ENCODE results near the gene HECTD3. TPM values are rescaled to one million over a fixed set of nuclear protein-coding genes. Genes with fewer than 3 reads are reported as not detected.

Gene HECTD3
- total and polyA plus RNA-seq, 9 of the 15 experiments (the other 6 are each of a cell fraction or from before 2014, with no cell fraction given) = 6.3 to 50.8 (median 18.9) TPM

DNA sequence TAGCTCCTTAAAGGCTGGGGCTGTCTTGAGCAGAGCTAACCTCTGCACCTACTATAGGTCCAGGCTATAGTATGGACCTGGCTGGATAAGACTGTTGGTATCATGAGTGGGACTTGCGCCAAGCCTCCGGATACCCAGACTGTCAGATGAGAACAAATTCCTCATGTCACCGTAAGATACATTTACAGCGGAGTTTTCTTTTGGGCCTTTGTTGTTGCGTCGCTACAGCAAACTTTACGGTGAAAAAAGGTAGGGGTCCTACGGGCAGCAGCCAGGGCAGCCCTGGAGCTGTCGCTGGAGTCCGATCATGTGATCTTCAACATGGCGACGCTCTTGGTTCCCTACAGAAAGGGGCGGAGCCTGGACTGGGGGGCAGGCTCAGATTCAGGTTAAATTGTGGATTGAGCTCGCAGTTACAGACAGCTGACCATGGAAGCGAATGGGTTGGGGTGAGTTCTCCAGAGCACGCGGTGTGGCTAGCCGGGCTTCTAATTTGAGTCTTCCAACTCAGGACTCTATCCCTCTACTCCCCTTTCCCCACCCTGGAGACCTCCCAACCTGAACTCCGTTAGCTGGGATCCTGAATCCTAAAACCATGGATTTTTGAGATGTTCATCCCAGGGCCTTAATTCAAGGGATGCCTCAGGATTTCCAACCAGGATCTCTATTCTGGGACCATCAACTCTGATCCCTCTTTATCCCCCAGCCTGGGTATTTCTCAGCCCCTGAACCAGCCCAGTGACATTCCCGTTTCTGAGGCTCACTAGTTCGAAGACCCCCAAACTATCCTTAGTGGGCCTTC lies 914 bp upstream of the HECTD3 start, which contains the start of gene UROD (continued):
- TF ChIP-seq, protein P1, sequence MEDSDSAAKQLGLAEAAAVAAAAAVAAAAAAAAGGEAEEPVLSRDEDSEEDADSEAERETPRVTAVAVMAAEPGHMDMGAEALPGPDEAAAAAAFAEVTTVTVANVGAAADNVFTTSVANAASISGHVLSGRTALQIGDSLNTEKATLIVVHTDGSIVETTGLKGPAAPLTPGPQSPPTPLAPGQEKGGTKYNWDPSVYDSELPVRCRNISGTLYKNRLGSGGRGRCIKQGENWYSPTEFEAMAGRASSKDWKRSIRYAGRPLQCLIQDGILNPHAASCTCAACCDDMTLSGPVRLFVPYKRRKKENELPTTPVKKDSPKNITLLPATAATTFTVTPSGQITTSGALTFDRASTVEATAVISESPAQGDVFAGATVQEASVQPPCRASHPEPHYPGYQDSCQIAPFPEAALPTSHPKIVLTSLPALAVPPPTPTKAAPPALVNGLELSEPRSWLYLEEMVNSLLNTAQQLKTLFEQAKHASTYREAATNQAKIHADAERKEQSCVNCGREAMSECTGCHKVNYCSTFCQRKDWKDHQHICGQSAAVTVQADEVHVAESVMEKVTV (CRISPR knock-in tag; IDR thresholded peaks at IDR 0.05) = no peak
- TF ChIP-seq WHSC1 (IDR thresholded peaks at IDR 0.05; ENCODE audit: low read length) (no peak), ZNF766 (CRISPR knock-in tag; conservative IDR thresholded peaks at IDR 0.05) (no peak; the same call in none of the 2 replicates), SRSF1 (IDR thresholded peaks at IDR 0.05; ENCODE audit: low read depth, low read length) (no peak), ZBTB17 (CRISPR knock-in tag; IDR thresholded peaks at IDR 0.05) (no peak), SMARCA4 (IDR thresholded peaks at IDR 0.05) (no peak)
- TF ChIP-seq, protein P2, sequence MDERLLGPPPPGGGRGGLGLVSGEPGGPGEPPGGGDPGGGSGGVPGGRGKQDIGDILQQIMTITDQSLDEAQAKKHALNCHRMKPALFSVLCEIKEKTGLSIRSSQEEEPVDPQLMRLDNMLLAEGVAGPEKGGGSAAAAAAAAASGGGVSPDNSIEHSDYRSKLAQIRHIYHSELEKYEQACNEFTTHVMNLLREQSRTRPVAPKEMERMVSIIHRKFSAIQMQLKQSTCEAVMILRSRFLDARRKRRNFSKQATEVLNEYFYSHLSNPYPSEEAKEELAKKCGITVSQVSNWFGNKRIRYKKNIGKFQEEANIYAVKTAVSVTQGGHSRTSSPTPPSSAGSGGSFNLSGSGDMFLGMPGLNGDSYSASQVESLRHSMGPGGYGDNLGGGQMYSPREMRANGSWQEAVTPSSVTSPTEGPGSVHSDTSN (CRISPR knock-in tag; IDR thresholded peaks at IDR 0.05; ENCODE audit: low read depth) = no peak
- TF ChIP-seq, protein P2 (tag; conservative IDR thresholded peaks at IDR 0.05; ENCODE audit: low read depth) = no peak
- TF ChIP-seq, protein P3, sequence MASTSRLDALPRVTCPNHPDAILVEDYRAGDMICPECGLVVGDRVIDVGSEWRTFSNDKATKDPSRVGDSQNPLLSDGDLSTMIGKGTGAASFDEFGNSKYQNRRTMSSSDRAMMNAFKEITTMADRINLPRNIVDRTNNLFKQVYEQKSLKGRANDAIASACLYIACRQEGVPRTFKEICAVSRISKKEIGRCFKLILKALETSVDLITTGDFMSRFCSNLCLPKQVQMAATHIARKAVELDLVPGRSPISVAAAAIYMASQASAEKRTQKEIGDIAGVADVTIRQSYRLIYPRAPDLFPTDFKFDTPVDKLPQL (IDR thresholded peaks at IDR 0.05; ENCODE audit: extremely low read depth, insufficient read length) = peak; percentile 30
- TF ChIP-seq, protein P4, sequence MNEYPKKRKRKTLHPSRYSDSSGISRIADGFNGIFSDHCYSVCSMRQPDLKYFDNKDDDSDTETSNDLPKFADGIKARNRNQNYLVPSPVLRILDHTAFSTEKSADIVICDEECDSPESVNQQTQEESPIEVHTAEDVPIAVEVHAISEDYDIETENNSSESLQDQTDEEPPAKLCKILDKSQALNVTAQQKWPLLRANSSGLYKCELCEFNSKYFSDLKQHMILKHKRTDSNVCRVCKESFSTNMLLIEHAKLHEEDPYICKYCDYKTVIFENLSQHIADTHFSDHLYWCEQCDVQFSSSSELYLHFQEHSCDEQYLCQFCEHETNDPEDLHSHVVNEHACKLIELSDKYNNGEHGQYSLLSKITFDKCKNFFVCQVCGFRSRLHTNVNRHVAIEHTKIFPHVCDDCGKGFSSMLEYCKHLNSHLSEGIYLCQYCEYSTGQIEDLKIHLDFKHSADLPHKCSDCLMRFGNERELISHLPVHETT (CRISPR knock-in tag; conservative IDR thresholded peaks at IDR 0.05 in 1 of 2, IDR thresholded peaks at IDR 0.05 in 1 of 2) = peak in 1 of 2 experiments; percentile 67; a peak in 2 of 4 replicates
- TF ChIP-seq, protein P5, sequence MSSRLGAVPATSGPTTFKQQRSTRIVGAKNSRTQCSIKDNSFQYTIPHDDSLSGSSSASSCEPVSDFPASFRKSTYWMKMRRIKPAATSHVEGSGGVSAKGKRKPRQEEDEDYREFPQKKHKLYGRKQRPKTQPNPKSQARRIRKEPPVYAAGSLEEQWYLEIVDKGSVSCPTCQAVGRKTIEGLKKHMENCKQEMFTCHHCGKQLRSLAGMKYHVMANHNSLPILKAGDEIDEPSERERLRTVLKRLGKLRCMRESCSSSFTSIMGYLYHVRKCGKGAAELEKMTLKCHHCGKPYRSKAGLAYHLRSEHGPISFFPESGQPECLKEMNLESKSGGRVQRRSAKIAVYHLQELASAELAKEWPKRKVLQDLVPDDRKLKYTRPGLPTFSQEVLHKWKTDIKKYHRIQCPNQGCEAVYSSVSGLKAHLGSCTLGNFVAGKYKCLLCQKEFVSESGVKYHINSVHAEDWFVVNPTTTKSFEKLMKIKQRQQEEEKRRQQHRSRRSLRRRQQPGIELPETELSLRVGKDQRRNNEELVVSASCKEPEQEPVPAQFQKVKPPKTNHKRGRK (tag; IDR thresholded peaks at IDR 0.05) = no peak
- TF ChIP-seq, protein P6, sequence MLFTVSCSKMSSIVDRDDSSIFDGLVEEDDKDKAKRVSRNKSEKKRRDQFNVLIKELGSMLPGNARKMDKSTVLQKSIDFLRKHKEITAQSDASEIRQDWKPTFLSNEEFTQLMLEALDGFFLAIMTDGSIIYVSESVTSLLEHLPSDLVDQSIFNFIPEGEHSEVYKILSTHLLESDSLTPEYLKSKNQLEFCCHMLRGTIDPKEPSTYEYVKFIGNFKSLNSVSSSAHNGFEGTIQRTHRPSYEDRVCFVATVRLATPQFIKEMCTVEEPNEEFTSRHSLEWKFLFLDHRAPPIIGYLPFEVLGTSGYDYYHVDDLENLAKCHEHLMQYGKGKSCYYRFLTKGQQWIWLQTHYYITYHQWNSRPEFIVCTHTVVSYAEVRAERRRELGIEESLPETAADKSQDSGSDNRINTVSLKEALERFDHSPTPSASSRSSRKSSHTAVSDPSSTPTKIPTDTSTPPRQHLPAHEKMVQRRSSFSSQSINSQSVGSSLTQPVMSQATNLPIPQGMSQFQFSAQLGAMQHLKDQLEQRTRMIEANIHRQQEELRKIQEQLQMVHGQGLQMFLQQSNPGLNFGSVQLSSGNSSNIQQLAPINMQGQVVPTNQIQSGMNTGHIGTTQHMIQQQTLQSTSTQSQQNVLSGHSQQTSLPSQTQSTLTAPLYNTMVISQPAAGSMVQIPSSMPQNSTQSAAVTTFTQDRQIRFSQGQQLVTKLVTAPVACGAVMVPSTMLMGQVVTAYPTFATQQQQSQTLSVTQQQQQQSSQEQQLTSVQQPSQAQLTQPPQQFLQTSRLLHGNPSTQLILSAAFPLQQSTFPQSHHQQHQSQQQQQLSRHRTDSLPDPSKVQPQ (CRISPR knock-in tag; IDR thresholded peaks at IDR 0.05; ENCODE audit: borderline replicate concordance) = no peak
- TF ChIP-seq, protein P7, sequence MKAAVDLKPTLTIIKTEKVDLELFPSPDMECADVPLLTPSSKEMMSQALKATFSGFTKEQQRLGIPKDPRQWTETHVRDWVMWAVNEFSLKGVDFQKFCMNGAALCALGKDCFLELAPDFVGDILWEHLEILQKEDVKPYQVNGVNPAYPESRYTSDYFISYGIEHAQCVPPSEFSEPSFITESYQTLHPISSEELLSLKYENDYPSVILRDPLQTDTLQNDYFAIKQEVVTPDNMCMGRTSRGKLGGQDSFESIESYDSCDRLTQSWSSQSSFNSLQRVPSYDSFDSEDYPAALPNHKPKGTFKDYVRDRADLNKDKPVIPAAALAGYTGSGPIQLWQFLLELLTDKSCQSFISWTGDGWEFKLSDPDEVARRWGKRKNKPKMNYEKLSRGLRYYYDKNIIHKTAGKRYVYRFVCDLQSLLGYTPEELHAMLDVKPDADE (conservative IDR thresholded peaks at IDR 0.05; ENCODE audit: control insufficient read depth, low read depth, low read length) = peak; percentile 82
